SK-N-SH (cell line): Measurements from ENCODE around the gene EIF6.

Experiments used
- CTCF ChIP-seq: fragments of 200-600 bp; sonication (generic); IDR thresholded peaks from 2 replicates; pipeline ENCODE4 v1.6.1; 2017; ENCODE audit warnings: antibody characterized with exemption, mild to moderate bottlenecking, moderate library complexity
- IRF3 ChIP-seq: fragments of 150-350 bp; IDR thresholded peaks from 2 replicates; pipeline ENCODE4 v1.6.1; 2016; ENCODE audit warnings: mild to moderate bottlenecking, low read depth, low read length

- no peak for TF ChIP-seq IRF3
- no peak for TF ChIP-seq CTCF
Measured at GRCh38 chr20:35296101-35296554, 11.6 kb upstream of the EIF6 start.
